HG03442 (cell line): Measurements from ENCODE around the gene RABEP2.
"Not testable (repeated sequence)": the region's sequence is repeated elsewhere in the genome, so short reads cannot be mapped to it uniquely, and the experiment has no call there.

Experiments used
- ATAC-seq: cut with Tn5 transposase; IDR thresholded peaks from one replicate; pipeline ENCODE4 v1.9.1; 2021; ENCODE audit warnings: mild to moderate bottlenecking, moderate library complexity; ENCODE audit not compliant: unreplicated experiment

RABEP2 gene

GRCh38 chr16:28904828-28905227 is 20.2 kb downstream of the RABEP2 start:
- no peak for ATAC-seq

GRCh38 chr16:28904363-28904762 is 20.7 kb downstream of the RABEP2 start:
- no peak for ATAC-seq

- ATAC-seq = no peak
Measured at GRCh38 chr16:28903344-28904042, 21.5 kb downstream of the RABEP2 start.

- ATAC-seq = no peak
Measured at GRCh38 chr16:28902909-28903308, 22.1 kb downstream of the RABEP2 start.

- ATAC-seq = no peak
Measured at GRCh38 chr16:28901862-28902261, 23.2 kb downstream of the RABEP2 start.

DNA sequence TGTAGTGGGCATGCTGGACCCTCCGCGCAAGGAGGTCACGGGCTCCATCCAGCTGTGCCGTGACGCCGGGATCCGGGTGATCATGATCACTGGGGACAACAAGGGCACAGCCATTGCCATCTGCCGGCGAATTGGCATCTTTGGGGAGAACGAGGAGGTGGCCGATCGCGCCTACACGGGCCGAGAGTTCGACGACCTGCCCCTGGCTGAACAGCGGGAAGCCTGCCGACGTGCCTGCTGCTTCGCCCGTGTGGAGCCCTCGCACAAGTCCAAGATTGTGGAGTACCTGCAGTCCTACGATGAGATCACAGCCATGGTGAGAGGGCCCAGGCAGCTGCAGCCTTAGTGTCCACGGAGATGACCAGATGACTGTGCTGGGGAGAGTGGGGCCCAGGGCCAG is 24.4 kb downstream of the RABEP2 start:
- ATAC-seq = no peak

GRCh38 chr16:28899882-28900590 is 25.0 kb downstream of the RABEP2 start:
- no peak for ATAC-seq

DNA sequence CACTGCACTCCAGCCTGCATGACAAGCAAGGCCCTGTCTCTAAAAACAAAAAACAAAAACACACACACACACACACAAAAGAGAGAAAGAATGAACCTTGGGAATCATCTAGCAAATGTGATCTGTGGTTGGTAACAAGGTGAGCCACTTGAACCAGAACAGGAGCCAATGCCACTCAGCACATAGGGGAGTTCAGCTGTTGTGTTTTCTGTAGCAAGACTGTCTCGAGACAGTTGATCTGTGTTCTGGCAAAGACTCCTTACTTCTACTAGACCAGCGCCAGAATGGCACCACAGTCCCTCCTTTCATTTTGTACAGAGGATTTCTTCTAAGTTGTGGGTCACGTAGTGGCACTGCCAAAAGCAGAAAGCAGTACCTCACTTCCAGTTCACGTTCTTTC is 26.1 kb downstream of the RABEP2 start:
- no peak for ATAC-seq

- ATAC-seq = no peak
Measured at GRCh38 chr16:28898266-28898665, 26.8 kb downstream of the RABEP2 start.

GRCh38 chr16:28897826-28898225 is 27.2 kb downstream of the RABEP2 start:
- ATAC-seq = no peak

DNA sequence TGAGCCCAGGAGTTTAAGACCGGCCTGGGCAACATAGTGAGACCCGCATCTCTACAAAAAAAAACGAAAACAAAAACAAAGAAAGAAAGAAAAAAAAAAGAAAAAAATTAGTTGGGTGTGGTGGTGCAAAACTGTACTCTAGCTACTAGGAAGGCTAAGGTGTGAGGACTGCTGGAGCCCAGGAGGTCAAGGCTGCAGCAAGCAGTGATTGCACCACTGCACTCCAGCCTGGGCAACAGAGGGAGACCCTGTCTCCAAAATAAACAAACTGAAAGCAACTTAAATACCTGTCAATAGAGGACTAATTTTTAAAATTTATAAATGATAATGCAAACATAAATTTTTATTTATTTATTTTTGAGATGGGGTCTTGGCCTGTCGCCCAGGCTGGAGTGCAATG is 29.4 kb downstream of the RABEP2 start:
- no peak for ATAC-seq

- ATAC-seq = no peak
Measured at GRCh38 chr16:28893291-28893690, 31.7 kb downstream of the RABEP2 start.

- no peak for ATAC-seq
Measured at GRCh38 chr16:28891964-28892890, 32.8 kb downstream of the RABEP2 start.

DNA sequence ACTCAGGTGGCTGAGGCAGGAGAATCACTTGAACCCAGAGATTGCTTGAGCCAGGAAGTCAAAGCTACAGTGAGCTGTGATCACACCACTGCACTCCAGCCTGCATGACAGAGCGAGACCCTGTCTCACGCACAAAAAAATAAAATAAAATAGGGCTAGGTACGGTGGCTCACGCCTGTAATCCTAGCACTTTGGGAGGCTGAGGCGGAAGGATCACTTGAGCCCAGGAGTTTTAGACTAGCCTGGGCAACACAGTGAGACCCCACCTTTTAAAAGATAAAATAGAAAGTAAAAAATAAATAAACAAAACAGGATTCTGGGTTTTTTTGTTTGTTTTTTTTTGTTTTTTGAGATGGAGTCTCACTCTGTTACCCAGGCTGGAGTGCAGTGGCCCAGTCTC is 34.7 kb downstream of the RABEP2 start:
- ATAC-seq = not testable (repeated sequence)

GRCh38 chr16:28886945-28887344 is 38.1 kb downstream of the RABEP2 start:
- ATAC-seq = no peak

- no peak for ATAC-seq
Measured at GRCh38 chr16:28884045-28884444, 41.0 kb downstream of the RABEP2 start.

DNA sequence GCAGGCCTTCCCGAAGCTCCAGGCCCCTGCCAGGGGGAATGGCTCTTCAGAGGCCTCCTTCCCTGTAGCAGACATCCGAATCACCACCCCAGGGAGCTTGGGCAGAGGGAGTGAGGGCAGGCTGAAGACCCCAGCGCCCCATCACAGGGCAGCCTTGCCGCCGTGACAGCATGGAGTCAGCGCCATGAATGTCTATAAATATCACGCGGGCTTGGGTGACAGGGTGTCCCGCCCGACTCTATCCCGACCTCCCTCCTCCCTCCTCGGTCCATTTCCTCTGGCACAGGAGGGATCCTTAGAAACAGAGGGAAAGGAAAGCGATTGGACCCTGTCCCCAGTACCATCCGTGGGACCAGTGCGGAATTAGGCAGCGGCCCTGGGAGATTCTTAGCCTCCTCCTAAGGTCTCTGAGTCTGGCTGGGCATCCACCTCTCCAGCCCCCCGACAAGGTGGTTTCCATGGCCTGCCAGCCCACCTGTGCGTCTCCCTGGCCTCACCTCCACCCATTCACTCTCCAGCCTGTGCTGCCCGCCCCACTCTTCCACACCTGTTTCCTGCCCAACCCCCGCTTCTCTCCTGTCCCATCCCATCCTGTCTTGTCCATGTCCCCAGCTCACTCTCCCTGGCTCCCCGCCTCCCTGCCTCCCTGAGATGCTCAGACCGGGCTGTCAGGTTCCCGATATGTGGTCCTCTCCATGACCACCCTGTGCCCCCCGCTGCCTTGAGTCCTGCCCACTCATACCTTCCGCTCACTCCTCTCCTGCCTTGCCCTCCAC is 41.6 kb downstream of the RABEP2 start:
- ATAC-seq = no peak

GRCh38 chr16:28882551-28883160 is 42.4 kb downstream of the RABEP2 start:
- no peak for ATAC-seq

- not testable (repeated sequence) for ATAC-seq
Measured at GRCh38 chr16:28881565-28881964, 43.5 kb downstream of the RABEP2 start.

DNA sequence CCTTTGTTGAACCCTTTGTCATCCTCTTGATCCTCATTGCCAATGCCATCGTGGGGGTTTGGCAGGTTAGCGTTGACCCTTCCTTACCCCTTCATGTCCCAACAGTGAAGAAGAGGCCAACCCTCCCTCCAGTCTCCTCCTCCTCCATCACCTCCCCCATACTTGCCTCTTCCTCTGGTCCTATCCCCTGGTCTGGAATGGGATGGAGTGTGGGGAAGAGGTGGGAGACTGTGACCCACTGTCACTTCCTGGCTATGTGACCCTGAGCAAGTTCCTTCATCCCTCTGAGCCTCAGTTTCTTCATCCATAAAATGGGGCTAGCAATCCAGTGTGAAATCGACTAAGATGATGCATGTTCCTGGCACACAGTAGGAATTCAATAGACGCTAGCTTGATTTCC is 44.1 kb downstream of the RABEP2 start:
- no peak for ATAC-seq
